BJ (cell line): ENCODE results near the gene BTRC. TPM values are rescaled to one million over a fixed set of nuclear protein-coding genes. Genes with fewer than 3 reads are reported as not detected.

Experiments used
- CTCF ChIA-PET: fragments of 350-600 bp; formaldehyde crosslinking; extraction: SDS; loops from one replicate; lab custom pipeline; 2021; ENCODE audit warnings: antibody characterized with exemption, inconsistent platforms; lab: Yijun Ruan, JAX
- POLR2A ChIA-PET: fragments of 300-600 bp; sonication (Branson Sonifier 250); formaldehyde crosslinking; extraction: SDS; loops from one replicate; lab custom pipeline; 2021; ENCODE audit warnings: antibody characterized with exemption; lab: Charles Lee
- DNase-seq: peaks from one replicate; pipeline ENCODE4 v3.0.0-alpha.2; 2011; ENCODE audit warnings: low read depth
- H3K27me3 ChIP-seq: 2 replicates; pipeline ENCODE4 v1.6.0; 2011; ENCODE audit warnings: low read length; ENCODE audit not compliant: control insufficient read depth, insufficient read depth
- H3K36me3 ChIP-seq: 2 replicates; pipeline ENCODE4 v1.5.1; 2011; ENCODE audit warnings: low read length; ENCODE audit not compliant: control insufficient read depth, insufficient read depth
- H3K4me3 ChIP-seq: 2 replicates; pipeline ENCODE4 v1.5.1; 2011; ENCODE audit warnings: low read depth, mild to moderate bottlenecking, control low read depth, low read length
- CTCF ChIP-seq: IDR thresholded peaks from 2 replicates; pipeline ENCODE4 v1.5.1; 2011; ENCODE audit warnings: low read depth, mild to moderate bottlenecking, control low read depth, inconsistent platforms, low read length, moderate library complexity; ENCODE audit not compliant: insufficient read depth
- polyA plus RNA-seq: library from polyadenylated mRNA; depleted of rRNA; stranded (reverse); fragments of >200 nt; gene quantifications from 2 replicates; pipeline ENCODE4 v1.2.3, GENCODE V29; 2011

BTRC gene
- polyA plus RNA-seq, 1 experiment, result 9.1 TPM

GRCh38 chr10:101375076-101375475 lies 21.1 kb downstream of the BTRC start:
- Histone ChIP-seq H3K4me3 (no peak overlapping the region), H3K36me3 (no peaks in the 10 kb centered on the region), H3K27me3 (no peaks in the 10 kb centered on the region)
- ChIA-PET POLR2A (no interaction called here), CTCF (no interaction called here)
- no peak for TF ChIP-seq CTCF
- no peak for DNase-seq

GRCh38 chr10:101379663-101380352 lies 25.8 kb downstream of the BTRC start:
- no peaks in the 10 kb centered on the region for H3K27me3 ChIP-seq
- no peaks in the 10 kb centered on the region for H3K36me3 ChIP-seq
- CTCF ChIA-PET, result interaction anchor here (1.2 kb wide), 1 partner anchor 26 kb away, joined by 3 read pairs; the partner anchor contains the start of gene BTRC
- no peak for DNase-seq
- TF ChIP-seq CTCF, result no peak
- POLR2A ChIA-PET, result no interaction called here
- H3K4me3 ChIP-seq, result no peak overlapping the region

GRCh38 chr10:101380353-101381017 lies 26.5 kb downstream of the BTRC start:
- ChIA-PET POLR2A (no interaction called here), CTCF (no interaction called here)
- DNase-seq, result no peak
- Histone ChIP-seq H3K36me3 (no peaks in the 10 kb centered on the region), H3K4me3 (no peak overlapping the region), H3K27me3 (no peaks in the 10 kb centered on the region)
- TF ChIP-seq CTCF, result no peak

- TF ChIP-seq CTCF, result no peak
- ChIA-PET POLR2A (no interaction called here), CTCF (interaction anchor here (0.6 to 2.5 kb wide), 2 partner anchors 15 to 70 kb away, joined by 4 to 5 read pairs; no protein-coding TSS in a partner anchor)
- no peak overlapping the region for H3K4me3 ChIP-seq
- H3K27me3 ChIP-seq, result no peaks in the 10 kb centered on the region
- DNase-seq, result no peak
- no peaks in the 10 kb centered on the region for H3K36me3 ChIP-seq
These were observed 32.1 kb downstream of the BTRC start for GRCh38 chr10:101385866-101386658.
